Measurements from ENCODE around the gene UBE2Z. TPM values are rescaled to one million over a fixed set of nuclear protein-coding genes. Genes with fewer than 3 reads are reported as not detected.

UBE2Z gene
- total RNA-seq, 1 experiment from 2014 or later: 135 TPM

DNA sequence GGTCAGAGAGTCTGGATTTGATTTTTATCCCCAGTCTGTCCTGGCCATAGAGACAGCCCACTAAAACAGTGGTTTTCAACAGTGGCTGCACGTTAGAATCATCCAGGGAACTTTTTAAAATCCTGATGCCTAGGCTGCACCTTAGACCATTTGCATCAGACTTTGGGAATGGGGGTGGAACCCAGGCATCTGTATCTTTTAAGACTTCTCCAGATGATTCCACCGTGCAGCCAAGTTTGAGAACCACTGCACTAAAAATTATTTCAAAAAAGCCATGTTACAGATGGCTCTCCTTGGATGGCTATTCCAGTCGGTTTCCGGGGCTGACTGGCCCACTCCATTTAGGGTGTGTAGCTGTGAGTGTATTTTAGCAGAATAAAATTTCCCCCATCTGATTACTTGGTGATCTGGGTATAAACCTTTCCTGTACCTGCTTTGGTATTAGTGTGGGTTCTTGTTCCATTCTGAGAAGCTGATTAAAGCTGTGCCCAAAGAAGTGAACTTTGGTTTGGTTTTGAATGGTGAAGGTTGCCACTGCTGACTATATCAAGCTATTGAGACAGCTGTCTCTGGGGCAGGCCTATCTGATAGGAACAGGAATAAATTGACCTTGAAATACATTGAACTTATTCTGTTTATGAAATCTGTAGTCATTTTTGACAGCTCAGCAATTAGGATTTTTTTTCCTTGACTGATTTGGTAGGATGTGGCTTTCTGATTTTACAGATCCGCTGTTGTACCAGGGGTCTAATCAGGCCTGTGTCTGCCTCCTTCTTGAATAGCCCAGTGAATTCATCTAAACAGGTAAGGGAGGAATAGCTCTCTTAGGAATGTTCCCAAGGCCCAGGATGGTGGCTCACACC is 14.3 kb upstream of the UBE2Z start:
- no peak for DNase-seq (ENCODE audit: low read depth, low spot score)
- in situ Hi-C loops (cut with HindIII; ENCODE audit: low pct_unique_long_range_greater_than_20kb, low sequenced_read_pairs): no loop called here

DNA sequence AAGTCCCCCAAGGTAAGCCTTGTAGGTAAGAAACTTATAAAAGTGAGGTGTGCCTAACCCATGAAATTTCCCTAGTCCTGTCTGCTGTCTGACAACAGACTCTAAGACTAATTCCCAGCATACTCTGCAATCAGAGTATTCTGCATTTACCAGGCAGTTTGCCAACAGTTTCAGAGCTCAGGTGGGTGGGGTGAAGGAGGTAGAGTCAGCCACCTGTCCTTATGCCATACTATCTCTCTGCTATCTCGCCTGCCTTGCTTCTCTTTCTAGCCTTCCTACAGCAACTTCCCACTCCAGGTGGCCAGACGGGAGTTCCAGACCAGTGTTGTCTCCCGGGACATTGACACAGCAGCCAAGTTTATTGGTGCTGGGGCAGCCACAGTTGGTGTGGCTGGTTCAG is 13.3 kb upstream of the UBE2Z start:
- in situ Hi-C loops (cut with HindIII; ENCODE audit: low pct_unique_long_range_greater_than_20kb, low sequenced_read_pairs): no loop called here
- DNase-seq (ENCODE audit: low read depth, low spot score): no peak

DNA sequence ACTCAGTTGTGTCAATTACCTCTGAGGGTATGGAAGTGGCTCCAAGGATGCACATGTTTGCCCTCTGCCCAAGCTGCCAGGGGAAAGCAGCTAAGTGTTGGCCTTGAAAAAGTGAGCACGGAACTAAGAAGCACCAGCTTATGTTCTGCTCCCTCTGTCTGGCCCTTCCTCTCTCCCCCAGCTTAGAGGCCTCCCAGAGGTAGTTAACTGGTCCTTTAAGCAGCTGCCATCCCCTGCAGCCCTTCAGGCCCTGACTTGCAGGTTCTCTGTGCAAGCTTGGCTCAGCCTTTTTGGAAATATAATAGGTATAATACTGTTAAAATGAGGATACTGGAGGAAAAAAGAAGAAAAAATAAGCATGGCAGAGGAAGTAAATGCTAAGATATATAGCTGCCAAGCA is 7.0 kb upstream of the UBE2Z start:
- DNase-seq (ENCODE audit: low read depth, low spot score): no peak
- in situ Hi-C loops (cut with HindIII; ENCODE audit: low pct_unique_long_range_greater_than_20kb, low sequenced_read_pairs): no loop called here

DNA sequence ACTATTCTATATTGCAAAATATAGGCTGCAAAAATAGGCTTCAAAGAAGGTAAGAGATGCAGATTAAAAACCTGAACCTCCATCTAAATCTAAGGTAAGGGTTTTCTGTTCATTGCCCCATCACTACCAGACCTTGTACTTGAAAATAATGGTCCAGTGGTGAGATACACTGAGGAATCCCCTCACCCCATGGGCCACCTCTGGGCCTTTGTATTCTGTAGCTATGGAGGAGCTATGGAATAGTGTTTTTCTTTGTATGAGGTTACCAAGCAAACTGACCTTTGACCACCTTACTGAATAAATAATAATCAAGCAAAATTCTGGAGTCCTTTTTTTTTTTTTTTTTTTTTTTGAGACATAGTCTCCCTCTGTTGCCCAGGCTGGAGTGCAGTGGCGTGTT is 4.8 kb upstream of the UBE2Z start:
- no peak for DNase-seq (ENCODE audit: low read depth, low spot score)
- in situ Hi-C loops (cut with HindIII; ENCODE audit: low pct_unique_long_range_greater_than_20kb, low sequenced_read_pairs): no loop called here

DNA sequence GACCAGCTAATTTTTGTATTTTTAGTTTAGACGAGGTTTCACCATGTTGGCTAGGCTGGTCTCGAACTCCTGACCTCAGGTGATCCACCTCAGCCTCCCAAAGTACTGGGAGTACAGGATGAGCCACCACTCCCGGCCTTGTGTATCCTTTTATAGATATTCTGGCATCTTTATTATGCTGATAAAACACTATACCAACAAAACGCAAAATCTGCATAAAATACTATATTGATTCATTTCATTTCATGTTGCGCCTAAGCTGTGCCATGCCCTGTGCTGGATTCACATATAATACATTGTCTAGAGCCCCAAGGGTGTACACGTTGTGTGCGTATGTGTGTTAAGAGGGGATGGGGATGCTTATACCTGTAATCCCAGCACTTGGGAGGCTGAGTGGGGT is 3.8 kb upstream of the UBE2Z start:
- DNase-seq (ENCODE audit: low read depth, low spot score): no peak
- in situ Hi-C loops (cut with HindIII; ENCODE audit: low pct_unique_long_range_greater_than_20kb, low sequenced_read_pairs): no loop called here

DNA sequence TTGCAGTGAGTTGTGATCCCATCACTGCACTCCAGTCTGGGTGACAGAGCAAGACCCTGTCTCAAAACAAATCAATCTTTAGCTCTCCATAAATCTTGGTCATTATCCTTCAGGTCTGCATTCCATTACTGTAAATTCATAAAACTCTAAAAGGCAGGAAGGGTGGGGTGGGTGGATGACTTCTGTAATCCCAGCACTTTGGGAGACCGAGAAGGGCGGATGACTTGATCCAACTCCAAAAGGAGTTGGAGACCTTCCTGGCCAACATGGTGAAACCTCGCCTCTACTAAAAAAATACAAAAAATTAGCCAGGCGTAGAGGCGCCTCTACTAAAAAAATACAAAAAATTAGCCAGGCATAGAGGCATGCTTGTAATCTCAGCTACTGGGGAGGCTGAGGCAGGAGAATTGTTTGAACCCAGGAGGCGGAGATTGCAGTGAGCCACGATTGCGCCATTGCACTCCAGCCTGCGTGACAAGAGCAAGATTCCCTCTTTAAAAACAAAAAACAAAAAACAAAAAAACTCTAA is 2.2 kb upstream of the UBE2Z start:
- in situ Hi-C loops (cut with HindIII; ENCODE audit: low pct_unique_long_range_greater_than_20kb, low sequenced_read_pairs): no loop called here
- no peak for DNase-seq (ENCODE audit: low read depth, low spot score)

DNA sequence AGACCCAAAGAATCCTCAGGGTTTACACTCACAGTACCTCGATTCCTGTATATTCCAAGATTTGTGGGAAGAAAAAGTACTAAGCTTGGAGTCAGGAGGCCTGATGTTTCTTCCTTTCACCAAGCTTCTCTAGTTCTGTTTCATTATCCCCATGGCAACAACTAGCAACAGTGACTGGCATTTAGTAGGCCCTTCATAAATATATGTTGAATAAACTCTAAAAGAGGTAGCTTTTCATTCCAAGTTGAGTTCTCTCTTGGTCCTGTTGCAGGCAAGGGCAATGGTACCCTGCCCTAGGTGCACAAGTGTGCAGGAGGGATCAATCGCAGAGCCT is 527 bp upstream of the UBE2Z start:
- DNase-seq (ENCODE audit: low read depth, low spot score): peak; percentile 49
- in situ Hi-C loops (cut with HindIII; ENCODE audit: low pct_unique_long_range_greater_than_20kb, low sequenced_read_pairs): no loop called here

DNA sequence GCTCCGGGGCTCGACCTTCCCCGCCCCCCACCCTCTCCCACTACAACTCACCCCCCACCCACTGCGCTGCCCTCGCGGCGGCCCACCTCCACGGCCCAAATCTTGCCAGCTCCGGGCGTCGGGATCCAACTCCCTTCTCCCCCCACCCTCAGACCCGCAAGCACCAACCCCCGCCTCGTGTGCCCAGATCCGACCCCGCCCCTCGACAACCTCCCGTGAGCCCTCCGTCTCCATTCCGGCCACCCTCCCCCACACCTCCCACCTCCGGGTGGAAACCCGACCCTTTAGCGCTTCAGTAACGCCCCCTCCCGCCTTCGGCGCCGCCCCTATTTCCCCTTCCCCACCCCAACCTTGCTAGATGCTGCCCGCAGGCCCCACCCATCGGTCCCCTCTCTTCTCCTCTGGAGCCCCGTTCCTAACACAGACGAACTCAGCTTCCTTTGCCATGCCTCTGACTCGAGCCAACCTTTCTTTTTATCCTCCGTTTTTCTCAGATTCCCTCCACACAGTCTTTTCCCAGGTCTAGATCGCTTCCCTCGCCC is 717 bp downstream of the UBE2Z start:
- peak; percentile 92 for DNase-seq (ENCODE audit: low read depth, low spot score)
- in situ Hi-C loops (cut with HindIII; ENCODE audit: low pct_unique_long_range_greater_than_20kb, low sequenced_read_pairs): no loop called here

DNA sequence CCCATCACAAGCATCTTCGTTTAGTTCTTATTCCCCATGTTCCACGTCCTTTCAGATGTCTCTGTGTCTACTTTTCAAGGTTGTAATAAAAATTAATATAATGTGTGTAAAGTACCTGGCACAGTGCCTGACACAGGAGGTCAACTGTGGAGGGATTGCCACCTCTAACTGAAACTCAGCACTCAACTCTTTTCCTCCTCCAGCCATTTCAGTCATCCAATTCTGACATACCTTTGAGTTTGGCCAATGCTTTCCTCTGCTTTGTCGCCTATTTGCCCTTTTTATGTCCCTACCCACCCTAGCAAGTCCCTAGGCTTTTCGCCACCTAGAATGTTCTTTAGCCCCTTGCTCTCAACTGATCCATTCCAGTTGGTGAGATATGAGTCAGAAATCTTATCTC is 1.6 kb downstream of the UBE2Z start:
- in situ Hi-C loops (cut with HindIII; ENCODE audit: low pct_unique_long_range_greater_than_20kb, low sequenced_read_pairs): no loop called here
- no peak for DNase-seq (ENCODE audit: low read depth, low spot score)

DNA sequence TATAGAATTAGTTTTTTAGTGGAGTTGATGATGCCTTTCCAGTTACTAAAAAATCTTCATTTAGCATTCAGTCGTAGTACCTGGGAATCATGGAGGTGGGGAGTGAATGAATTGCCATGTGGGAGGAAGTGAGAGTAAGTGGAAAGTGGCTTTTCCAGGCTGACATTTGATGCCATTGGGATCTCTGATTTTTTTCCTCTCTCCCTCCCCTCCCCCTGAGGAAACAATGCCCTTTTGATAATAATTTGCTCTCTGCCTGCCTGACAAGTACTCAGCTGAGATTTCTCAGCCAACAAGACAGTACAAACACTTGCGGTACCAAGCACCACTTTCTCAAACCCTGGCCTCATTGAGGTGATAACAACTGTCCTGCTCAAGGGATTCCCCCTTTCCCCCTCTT is 2.2 kb downstream of the UBE2Z start:
- in situ Hi-C loops (cut with HindIII; ENCODE audit: low pct_unique_long_range_greater_than_20kb, low sequenced_read_pairs): no loop called here
- DNase-seq (ENCODE audit: low read depth, low spot score): peak; percentile 83

DNA sequence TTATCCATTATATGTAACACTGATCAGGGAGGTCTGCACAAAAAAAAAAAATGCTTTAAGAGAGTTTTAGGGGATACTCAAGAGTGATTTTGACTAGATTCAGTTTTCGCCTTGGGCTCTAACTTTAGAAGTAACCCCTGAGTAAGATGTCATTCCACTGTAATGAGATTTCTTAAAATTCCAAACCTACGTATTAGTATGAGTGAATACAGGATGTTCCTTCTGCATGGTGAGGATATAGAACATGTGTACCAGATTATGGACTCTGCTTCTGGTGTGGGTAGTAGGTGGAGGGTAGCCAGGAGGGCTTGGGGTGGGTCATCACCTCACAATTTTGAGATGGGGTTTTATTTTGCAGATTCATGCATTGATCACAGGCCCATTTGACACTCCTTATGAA is 4.3 kb downstream of the UBE2Z start:
- in situ Hi-C loops (cut with HindIII; ENCODE audit: low pct_unique_long_range_greater_than_20kb, low sequenced_read_pairs): no loop called here
- no peak for DNase-seq (ENCODE audit: low read depth, low spot score)

DNA sequence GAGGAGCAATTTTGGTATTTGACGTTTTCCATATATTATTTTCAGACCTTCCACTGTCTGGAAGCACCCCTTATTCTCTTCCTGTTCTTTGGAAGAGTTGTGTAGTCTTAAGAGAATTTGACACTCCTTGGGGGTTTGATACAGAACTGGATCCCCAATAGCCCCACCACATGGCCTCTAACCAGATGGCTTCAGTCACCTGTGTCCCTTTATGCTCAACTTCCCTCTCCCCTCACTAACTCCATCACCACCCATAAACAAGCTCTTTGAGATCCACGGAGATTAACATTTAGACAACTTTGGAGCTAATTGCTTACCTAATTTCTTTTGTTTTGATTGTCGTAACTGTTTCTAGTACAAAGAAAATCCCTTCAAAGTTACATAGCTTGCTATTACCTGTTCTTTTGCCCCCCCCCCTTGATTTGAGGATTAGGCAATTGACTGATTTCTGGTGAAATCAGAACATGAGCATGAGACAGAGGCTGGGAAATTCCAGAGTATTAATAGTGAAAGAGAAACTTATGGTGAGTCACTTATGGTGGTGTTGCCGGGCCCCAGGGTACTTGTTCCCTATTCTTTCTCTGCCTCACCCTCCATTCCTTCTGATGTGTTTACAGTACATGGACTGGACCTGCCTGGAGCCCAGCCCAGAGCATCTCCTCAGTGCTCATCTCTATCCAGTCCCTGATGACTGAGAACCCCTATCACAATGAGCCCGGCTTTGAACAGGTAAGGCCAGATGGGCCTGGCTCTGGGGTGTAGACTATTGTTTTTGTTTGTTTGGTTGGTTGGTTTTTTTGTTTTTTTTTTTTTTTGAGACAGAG is 7.5 kb downstream of the UBE2Z start:
- in situ Hi-C loops (cut with HindIII; ENCODE audit: low pct_unique_long_range_greater_than_20kb, low sequenced_read_pairs): no loop called here
- no peak for DNase-seq (ENCODE audit: low read depth, low spot score)

DNA sequence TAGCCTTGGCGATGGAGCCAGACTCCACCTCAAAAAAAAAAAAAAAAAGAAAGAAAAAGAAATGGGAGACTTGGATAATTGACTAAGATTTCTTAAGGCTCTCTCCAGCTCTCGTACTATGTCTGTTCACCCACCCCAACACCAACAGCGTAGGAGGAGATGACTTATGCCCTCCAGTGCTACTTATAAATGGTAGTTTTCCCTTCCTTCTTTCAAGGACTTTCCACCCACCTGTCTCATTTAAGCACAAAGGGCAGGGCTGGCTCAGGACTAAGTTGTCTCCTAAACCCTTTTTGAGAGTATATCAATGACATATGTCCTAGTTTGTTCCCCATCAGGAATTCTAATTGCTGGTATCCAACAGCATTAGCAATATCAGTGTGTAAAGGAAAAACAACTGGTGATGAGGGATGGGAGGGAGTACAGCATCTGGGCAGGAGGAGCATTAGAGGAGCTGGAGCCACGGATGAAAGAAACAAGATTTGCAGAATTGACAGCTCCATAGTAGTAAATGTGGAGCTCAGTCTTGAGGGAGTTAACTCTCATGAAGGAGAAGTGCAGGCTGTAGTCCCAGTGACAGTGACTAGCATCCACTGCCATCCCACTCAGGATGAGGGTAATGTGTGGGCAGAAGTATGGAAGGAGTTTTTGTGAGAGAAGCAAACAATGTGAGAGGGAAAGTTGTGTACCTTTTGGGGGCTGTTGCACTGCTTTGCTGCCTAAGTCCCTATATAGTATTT is 17.2 kb downstream of the UBE2Z start:
- in situ Hi-C loops (cut with HindIII; ENCODE audit: low pct_unique_long_range_greater_than_20kb, low sequenced_read_pairs): no loop called here

DNA sequence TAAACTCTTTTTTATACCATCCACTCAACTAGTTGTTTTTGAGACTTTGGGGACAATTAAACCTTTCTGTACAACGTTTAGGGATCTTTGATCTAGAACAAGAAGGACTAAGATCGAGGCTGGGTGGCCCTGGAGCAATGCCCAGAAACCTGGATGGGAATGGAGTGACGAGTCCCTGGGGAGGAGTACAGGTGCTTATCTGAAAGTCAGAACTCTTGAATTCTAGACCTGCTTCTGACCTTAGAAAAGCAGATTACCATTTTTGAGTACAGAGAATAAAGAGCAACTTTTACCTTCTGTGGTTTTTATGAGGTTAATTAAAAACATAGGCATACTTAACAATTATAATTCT is 17.8 kb downstream of the UBE2Z start:
- in situ Hi-C loops (cut with HindIII; ENCODE audit: low pct_unique_long_range_greater_than_20kb, low sequenced_read_pairs): no loop called here
- DNase-seq (ENCODE audit: low read depth, low spot score): no peak

More for the DNA sequence above, 17.2 kb downstream of the UBE2Z start:
- no peak for DNase-seq (ENCODE audit: low read depth, low spot score)

DNA sequence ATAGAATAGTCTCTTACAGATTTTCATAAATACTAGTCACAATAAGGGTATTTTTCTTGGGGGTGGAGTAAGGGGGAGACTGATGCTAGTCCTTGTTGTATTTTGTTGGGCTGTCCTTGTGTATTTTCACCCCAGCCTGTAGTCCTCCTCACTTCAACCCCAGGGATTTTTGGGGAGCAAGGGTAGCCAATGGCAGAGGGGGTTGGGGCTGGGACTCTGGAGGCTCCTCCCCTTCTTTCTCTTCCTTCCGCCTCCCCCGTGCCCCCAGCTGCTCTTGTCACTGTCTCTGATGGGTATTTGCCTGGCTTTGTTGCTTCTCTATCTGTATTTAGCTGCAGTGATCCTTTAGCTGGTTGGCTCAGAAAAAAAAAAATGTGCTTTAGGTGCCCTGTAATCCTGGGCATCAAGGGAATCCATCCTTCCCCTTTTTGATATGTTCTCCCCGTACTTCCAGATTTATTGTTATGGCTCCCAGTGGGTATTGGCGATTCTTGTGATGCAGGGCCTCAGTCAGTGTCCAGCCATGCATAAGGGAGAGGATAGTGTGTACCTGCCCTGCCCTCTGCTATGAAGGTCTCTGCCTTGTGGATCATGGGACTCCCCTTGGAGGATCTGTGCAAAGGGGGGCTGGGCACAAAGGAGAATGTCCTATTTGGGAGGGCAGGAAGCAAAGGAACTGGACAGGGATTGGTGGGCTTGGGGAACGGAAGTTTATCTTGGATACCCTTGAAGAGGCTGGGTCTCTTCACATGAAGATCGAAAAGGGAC is 20.0 kb downstream of the UBE2Z start:
- in situ Hi-C loops (cut with HindIII; ENCODE audit: low pct_unique_long_range_greater_than_20kb, low sequenced_read_pairs): no loop called here
- DNase-seq (ENCODE audit: low read depth, low spot score): no peak

DNA sequence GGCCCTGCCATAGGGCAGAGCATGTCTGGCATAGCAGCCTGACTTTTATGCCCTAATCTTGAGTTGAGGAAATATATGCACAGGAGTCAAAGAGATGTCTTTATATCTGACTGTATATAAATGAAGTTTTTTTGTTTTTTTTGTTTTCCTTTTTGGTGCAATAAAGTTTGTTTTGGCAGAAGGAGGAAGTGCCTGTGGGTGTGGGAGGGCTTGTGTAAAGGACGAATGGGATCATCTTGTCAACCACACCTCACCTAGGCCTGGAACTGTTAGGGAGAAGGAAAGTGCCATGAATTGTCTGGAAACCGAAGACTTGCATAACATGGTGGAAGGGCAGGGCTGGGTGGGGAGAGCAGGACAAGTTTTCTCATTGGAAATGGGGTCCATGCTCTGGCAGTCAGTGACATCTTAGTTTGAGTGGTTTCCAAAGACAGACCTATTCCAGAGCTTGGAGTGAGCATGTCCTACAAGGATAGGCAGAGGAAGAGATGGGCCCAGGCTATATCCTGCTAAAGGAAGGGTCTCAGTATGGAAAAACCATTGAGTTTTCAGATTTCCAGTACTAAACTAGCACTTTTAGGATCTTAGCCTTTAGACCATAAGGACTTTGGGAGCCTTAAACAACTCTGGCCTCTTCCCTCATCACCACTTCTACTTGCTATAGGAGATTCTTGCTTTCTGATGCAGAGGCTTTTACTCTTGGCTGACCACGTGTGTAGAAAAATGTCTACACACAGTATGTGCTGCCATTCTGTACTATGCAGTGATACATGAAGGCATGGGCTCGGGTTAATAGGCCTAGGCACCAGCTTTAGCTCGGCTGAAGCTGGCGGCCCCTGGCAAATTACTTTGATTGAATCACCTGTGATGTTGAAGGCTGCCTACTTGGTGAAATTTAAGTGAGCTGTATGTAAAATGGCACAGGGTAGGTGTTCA is 20.9 kb downstream of the UBE2Z start:
- in situ Hi-C loops (cut with HindIII; ENCODE audit: low pct_unique_long_range_greater_than_20kb, low sequenced_read_pairs): no loop called here
- no peak for DNase-seq (ENCODE audit: low read depth, low spot score)

Data from SK-MEL-5 (cell line).